Coronary artery (tissue), 2 donors: ENCODE results near the gene HPGDS.

Experiments used
- DNase-seq: peaks from one replicate; pipeline ENCODE4 v3.0.0-alpha.2; 2017; ENCODE audit warnings: low spot score
- H3K27ac ChIP-seq, 2 donors: fragments of 200-600 bp; sonication (generic); one replicate each; pipeline ENCODE4 v1.5.1; 2016 to 2019
- H3K4me3 ChIP-seq: fragments of 200-600 bp; sonication (generic); 2 replicates; pipeline ENCODE4 v1.5.1; 2016; ENCODE audit warnings: mild to moderate bottlenecking, moderate library complexity
- TF ChIP-seq, protein P1 (sequence below): fragments of 200-600 bp; sonication (generic); IDR thresholded peaks from one replicate; pipeline ENCODE4 v1.5.1; 2019; ENCODE audit warnings: antibody characterized with exemption

Gene HPGDS

DNA sequence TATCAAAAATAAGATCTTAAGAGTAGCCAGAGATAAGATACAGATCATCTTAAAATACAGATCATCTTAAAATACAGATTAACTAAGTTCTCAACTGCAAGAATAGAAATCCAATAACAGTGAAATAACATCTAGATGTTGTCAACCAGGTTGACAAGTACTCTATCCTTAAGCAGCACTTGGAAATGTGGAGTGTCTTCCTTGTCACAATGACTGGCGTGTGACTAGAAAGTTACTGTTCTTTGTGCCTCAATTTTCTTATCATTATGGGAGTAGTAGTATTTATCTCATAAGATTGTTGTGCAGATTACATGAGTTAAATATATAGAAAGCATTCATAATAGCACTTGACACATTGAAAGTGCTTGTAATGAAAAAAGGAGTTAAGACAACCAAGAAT is 25.8 kb upstream of the HPGDS start:
- Histone ChIP-seq H3K4me3 (no peak overlapping the region), H3K27ac (no peak overlapping the region)
- TF ChIP-seq, protein P1, sequence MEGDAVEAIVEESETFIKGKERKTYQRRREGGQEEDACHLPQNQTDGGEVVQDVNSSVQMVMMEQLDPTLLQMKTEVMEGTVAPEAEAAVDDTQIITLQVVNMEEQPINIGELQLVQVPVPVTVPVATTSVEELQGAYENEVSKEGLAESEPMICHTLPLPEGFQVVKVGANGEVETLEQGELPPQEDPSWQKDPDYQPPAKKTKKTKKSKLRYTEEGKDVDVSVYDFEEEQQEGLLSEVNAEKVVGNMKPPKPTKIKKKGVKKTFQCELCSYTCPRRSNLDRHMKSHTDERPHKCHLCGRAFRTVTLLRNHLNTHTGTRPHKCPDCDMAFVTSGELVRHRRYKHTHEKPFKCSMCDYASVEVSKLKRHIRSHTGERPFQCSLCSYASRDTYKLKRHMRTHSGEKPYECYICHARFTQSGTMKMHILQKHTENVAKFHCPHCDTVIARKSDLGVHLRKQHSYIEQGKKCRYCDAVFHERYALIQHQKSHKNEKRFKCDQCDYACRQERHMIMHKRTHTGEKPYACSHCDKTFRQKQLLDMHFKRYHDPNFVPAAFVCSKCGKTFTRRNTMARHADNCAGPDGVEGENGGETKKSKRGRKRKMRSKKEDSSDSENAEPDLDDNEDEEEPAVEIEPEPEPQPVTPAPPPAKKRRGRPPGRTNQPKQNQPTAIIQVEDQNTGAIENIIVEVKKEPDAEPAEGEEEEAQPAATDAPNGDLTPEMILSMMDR, result no peak
- no peak for DNase-seq

DNA sequence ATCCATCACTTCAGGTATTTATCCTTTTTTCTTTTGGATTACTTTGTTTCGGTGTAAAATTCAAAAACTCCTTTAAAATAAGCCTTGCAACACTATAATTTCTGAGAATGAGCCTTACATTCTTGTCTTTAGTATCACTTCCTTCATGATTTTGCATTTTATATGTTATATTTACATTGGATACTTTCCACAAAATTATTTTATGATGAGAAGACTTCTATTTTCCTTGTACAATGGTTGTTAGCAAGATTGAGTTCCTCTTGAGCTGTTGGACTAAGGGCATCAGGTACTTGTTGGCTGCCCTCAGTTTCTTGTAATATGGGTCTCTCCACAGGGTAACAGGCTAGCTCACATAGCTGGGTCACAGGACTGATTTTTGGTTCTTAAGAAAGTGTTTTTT is 22.7 kb upstream of the HPGDS start:
- no peak for DNase-seq
- H3K27ac ChIP-seq, result no peak overlapping the region
- TF ChIP-seq, protein P1, result no peak
- no peak overlapping the region for H3K4me3 ChIP-seq

DNA sequence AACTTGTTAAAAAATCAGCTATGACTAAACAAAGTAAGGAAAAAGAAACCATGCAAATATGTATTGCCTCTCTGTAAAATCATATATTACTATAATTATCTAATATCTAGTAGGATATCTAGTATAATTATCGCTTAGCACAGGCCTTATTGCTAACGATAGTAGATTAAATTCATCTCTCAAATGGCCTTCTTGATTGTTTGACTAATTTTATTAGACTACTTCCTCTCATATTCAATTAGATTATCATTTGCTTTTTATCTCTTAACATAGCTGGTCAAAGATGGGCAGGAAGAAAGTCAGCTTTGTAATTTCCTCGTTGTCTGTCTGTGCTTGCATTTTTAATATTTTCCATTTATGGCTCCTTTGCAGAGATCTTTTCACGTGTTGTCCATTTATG is 21.9 kb upstream of the HPGDS start:
- TF ChIP-seq, protein P1, result no peak
- H3K27ac ChIP-seq, result no peak overlapping the region
- no peak for DNase-seq
- H3K4me3 ChIP-seq, result no peak overlapping the region

- TF ChIP-seq, protein P1, result no peak
- no peak overlapping the region for H3K4me3 ChIP-seq
- H3K27ac ChIP-seq, result no peak overlapping the region
- no peak for DNase-seq
Measured at GRCh38 chr4:94363136-94363655, 20.6 kb upstream of the HPGDS start.

- no peak for DNase-seq
- H3K4me3 ChIP-seq, result no peak overlapping the region
- TF ChIP-seq, protein P1, result no peak
- no peak overlapping the region for H3K27ac ChIP-seq
Measured at GRCh38 chr4:94359838-94360237, 17.2 kb upstream of the HPGDS start.

DNA sequence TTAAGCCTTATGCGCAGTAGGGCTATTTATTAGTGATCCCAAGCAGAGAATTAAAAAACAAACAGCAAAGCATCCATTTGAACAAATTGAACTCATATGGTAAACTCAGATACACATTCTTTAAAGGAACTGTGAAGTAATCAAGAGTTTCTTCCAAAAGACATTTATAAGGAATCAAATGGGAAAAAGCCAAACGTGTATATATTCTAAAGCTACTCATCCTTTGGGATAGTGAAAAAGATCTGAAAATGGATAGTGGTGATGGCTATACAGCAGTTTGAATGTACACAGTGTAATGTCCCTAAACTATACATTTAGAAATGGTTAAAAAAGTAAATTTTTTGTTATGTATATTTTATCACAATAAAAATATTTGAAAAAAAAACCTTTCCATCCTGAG is 16.6 kb upstream of the HPGDS start:
- Histone ChIP-seq H3K27ac (no peak overlapping the region), H3K4me3 (no peak overlapping the region)
- TF ChIP-seq, protein P1, result no peak
- DNase-seq, result no peak

GRCh38 chr4:94358101-94358500 is 15.5 kb upstream of the HPGDS start:
- TF ChIP-seq, protein P1, result no peak
- DNase-seq, result no peak

More at GRCh38 chr4:94358101-94358500, 15.5 kb upstream of the HPGDS start:
- Histone ChIP-seq H3K27ac (no peak overlapping the region), H3K4me3 (no peak overlapping the region)
